HG03442 (cell line): ENCODE data around the gene GAK.
"Not testable (repeated sequence)": the region's sequence is repeated elsewhere in the genome, so short reads cannot be mapped to it uniquely, and the experiment has no call there.

Experiments
- ATAC-seq: cut with Tn5 transposase; IDR thresholded peaks from one replicate; pipeline ENCODE4 v1.9.1; 2021; ENCODE audit warnings: mild to moderate bottlenecking, moderate library complexity; ENCODE audit not compliant: unreplicated experiment

The GAK gene

GRCh38 chr4:929096-929765 lies 2.9 kb downstream of the GAK start:
- ATAC-seq, result no peak

GRCh38 chr4:927566-927965 lies 4.5 kb downstream of the GAK start:
- ATAC-seq, result not testable (repeated sequence)

- ATAC-seq, result no peak
Measured at GRCh38 chr4:926538-926937, 5.6 kb downstream of the GAK start.

- ATAC-seq, result no peak
Measured at GRCh38 chr4:925771-926500, 6.2 kb downstream of the GAK start.

GRCh38 chr4:925171-925570 lies 6.9 kb downstream of the GAK start:
- ATAC-seq, result no peak

GRCh38 chr4:924107-925096 lies 7.7 kb downstream of the GAK start:
- no peak for ATAC-seq

GRCh38 chr4:921830-922331 lies 10.2 kb downstream of the GAK start:
- ATAC-seq, result no peak

GRCh38 chr4:919004-919680 lies 13.0 kb downstream of the GAK start:
- ATAC-seq, result not testable (repeated sequence)

GRCh38 chr4:918591-918990 lies 13.5 kb downstream of the GAK start:
- not testable (repeated sequence) for ATAC-seq

GRCh38 chr4:917992-918391 lies 14.1 kb downstream of the GAK start:
- ATAC-seq, result no peak

- ATAC-seq, result no peak
Measured at GRCh38 chr4:917466-917865, 14.7 kb downstream of the GAK start.

- no peak for ATAC-seq
Measured at GRCh38 chr4:915595-915994, 16.5 kb downstream of the GAK start.

- no peak for ATAC-seq
Measured at GRCh38 chr4:915041-915474, 17.1 kb downstream of the GAK start.

GRCh38 chr4:914531-914930 lies 17.6 kb downstream of the GAK start:
- ATAC-seq, result no peak

- no peak for ATAC-seq
Measured at GRCh38 chr4:913280-913618, 18.9 kb downstream of the GAK start.

GRCh38 chr4:912548-913279 lies 19.4 kb downstream of the GAK start:
- ATAC-seq, result no peak

- no peak for ATAC-seq
Measured at GRCh38 chr4:911871-912490, 20.1 kb downstream of the GAK start.

- ATAC-seq, result no peak
Measured at GRCh38 chr4:911221-911751, 20.8 kb downstream of the GAK start.

GRCh38 chr4:910366-911091 lies 21.6 kb downstream of the GAK start:
- no peak for ATAC-seq
